OCI-LY7 (cell line): ENCODE measurements around the gene HYI. TPM values are rescaled to one million over a fixed set of nuclear protein-coding genes. Genes with fewer than 3 reads are reported as not detected.

Source experiments
- BruUV-seq: library from RNA; stranded (reverse); fragments of 400-500 nt; replicated peaks from 2 replicates; lab custom pipeline; 2021; lab: Mats Ljungman, UMichigan
- CTCF ChIA-PET: fragments of 300-600 bp; sonication (Branson Sonifier 250); formaldehyde crosslinking; loops from one replicate; lab custom pipeline; 2022; ENCODE audit warnings: antibody characterized with exemption; ENCODE audit not compliant: unreplicated experiment; lab: Charles Lee
- POLR2A ChIA-PET: fragments of 300-600 bp; sonication (Branson Sonifier 250); formaldehyde crosslinking; loops from one replicate; lab custom pipeline; 2022; ENCODE audit warnings: antibody characterized with exemption; lab: Charles Lee
- DNase-seq: peaks from one replicate; pipeline ENCODE4 v3.0.0-alpha.2; 2015; ENCODE audit warnings: low spot score
- H2AFZ ChIP-seq: fragments of 200-600 bp; sonication (generic), shearing (Covaris generic); 2 replicates; pipeline ENCODE4 v1.6.1; 2014; ENCODE audit warnings: mild to moderate bottlenecking, antibody characterized with exemption, low read length, moderate library complexity
- H3K27ac ChIP-seq: fragments of 200-600 bp; sonication (generic); 2 replicates; pipeline ENCODE4 v1.5.1; 2014; ENCODE audit warnings: mixed run types, low read depth, mild to moderate bottlenecking, moderate library complexity, low read length, inconsistent platforms; ENCODE audit not compliant: poor library complexity, severe bottlenecking
- H3K36me3 ChIP-seq: fragments of 200-600 bp; sonication (generic); 2 replicates; pipeline ENCODE4 v1.6.1; 2014; ENCODE audit warnings: mild to moderate bottlenecking, antibody characterized with exemption, low read length, moderate library complexity, mixed read lengths; ENCODE audit not compliant: insufficient read depth
- H3K4me1 ChIP-seq: fragments of 200-600 bp; sonication (generic); 2 replicates; pipeline ENCODE4 v1.5.1; 2014; ENCODE audit warnings: mild to moderate bottlenecking, low read length; ENCODE audit not compliant: insufficient read depth, poor library complexity, severe bottlenecking
- H3K4me2 ChIP-seq: fragments of 200-600 bp; sonication (generic); 2 replicates; pipeline ENCODE4 v1.6.1; 2014; ENCODE audit warnings: mild to moderate bottlenecking, low read length
- H3K4me3 ChIP-seq: fragments of 200-600 bp; sonication (generic); 2 replicates; pipeline ENCODE4 v1.5.1; 2014; ENCODE audit warnings: mild to moderate bottlenecking, low read depth, low read length; ENCODE audit not compliant: poor library complexity, severe bottlenecking
- H3K79me2 ChIP-seq: fragments of 200-600 bp; sonication (generic); 2 replicates; pipeline ENCODE4 v1.6.1; 2016; ENCODE audit warnings: low read depth, mild to moderate bottlenecking, low read length, moderate library complexity, mixed read lengths; ENCODE audit not compliant: insufficient read depth
- H3K9me2 ChIP-seq: fragments of 200-600 bp; sonication (generic); 2 replicates; pipeline ENCODE4 v1.6.1; 2016; ENCODE audit warnings: mild to moderate bottlenecking, low read length, mixed read lengths; ENCODE audit not compliant: insufficient read depth
- H3K9me3 ChIP-seq: fragments of 200-600 bp; sonication (generic); 2 replicates; pipeline ENCODE4 v1.6.1; 2014; ENCODE audit warnings: mild to moderate bottlenecking, mixed run types, low read length, mixed read lengths
- H4K20me1 ChIP-seq: fragments of 200-600 bp; sonication (generic); 2 replicates; pipeline ENCODE4 v1.6.1; 2014; ENCODE audit warnings: mild to moderate bottlenecking, antibody characterized with exemption, low read length, moderate library complexity, mixed read lengths; ENCODE audit not compliant: insufficient read depth
- CTCF ChIP-seq: fragments of 200-600 bp; sonication (generic); conservative IDR thresholded peaks from 2 replicates; pipeline ENCODE4 v1.5.1; 2014; ENCODE audit warnings: mild to moderate bottlenecking, antibody characterized with exemption, low read length, moderate library complexity, mixed read lengths
- EZH2phosphoT487 ChIP-seq: fragments of 200-600 bp; sonication (generic); IDR thresholded peaks from 2 replicates; pipeline ENCODE4 v1.6.1; 2018; ENCODE audit warnings: low read depth, borderline replicate concordance, mild to moderate bottlenecking, mixed run types, antibody characterized with exemption, low read length, moderate library complexity, mixed read lengths
- intact Hi-C: fragments of 100-400 bp; cut with micrococcal nuclease; formaldehyde crosslinking; loops from one replicate; pipeline ENCODE4 v1.10.0; 2022; ENCODE audit not compliant: unreplicated experiment
- total RNA-seq, 2 experiments: library from RNA; depleted of rRNA in 1 of 2; stranded (reverse); fragments of >200 nt in 1 of 2; shearing (Covaris generic) in 1 of 2; gene quantifications; 2 replicates each; pipeline ENCODE4 v1.2.3, GENCODE V29; 2014 to 2022

The HYI gene
- total RNA-seq, 2 experiments from 2014 or later = not detected

DNA sequence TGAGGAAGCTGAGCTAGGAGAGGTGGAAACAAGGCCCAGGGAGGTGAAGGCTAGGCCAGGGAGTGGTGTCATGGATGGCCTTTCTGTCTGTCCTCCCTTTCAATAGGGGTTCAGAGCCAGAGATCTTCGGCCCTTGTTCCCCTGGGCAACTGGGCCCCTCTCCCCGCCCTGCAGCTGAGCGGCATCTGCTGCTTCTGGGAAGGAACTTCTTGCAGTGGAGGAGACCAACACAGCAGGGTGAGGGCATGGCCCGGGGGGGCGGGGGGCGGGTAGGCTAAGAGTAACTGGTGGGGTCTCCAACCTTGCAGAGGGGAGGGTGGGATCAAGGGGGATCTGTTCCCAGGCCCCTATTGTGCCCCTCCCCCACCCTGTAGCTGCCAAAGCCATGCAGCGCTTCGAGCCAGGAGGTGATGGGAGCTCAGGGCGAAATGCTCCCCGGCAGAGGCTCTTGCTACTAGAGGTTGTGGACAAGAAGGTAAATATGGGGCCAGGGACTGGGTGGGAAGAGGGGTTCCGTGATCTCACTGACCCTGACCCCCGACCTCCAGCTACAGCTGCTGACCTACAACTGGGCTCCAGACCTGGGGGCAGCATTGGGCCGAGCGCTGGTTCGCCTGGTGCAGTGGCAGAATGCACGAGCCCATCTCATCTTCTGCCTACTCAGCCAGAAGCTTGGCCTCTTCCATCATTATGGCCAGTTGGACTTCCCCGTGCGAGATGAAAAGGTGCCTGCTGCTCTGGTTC, 11.7 kb downstream of the HYI start:
- Histone ChIP-seq H2AFZ (no peak overlapping the region), H3K9me3 (no peaks in the 10 kb centered on the region), H3K27ac (no peak overlapping the region), H4K20me1 (no peaks in the 10 kb centered on the region), H3K9me2 (no peaks in the 10 kb centered on the region), H3K4me3 (no peak overlapping the region), H3K36me3 (peaks cover 31% of the 10 kb centered on the region; the same call in 1 of the 2 replicates), H3K79me2 (no peaks in the 10 kb centered on the region), H3K4me1 (no peaks in the 10 kb centered on the region), H3K4me2 (no peak overlapping the region)
- DNase-seq = no peak
- ChIA-PET CTCF (no interaction called here), POLR2A (interaction anchor here (0.6 kb wide), 1 partner anchor 23 kb away, joined by 4 read pairs; no protein-coding TSS in a partner anchor)
- TSS peak; percentile 44 for BruUV-seq
- TF ChIP-seq EZH2phosphoT487 (no peak), CTCF (no peak)
- intact Hi-C loops = no loop called here

DNA sequence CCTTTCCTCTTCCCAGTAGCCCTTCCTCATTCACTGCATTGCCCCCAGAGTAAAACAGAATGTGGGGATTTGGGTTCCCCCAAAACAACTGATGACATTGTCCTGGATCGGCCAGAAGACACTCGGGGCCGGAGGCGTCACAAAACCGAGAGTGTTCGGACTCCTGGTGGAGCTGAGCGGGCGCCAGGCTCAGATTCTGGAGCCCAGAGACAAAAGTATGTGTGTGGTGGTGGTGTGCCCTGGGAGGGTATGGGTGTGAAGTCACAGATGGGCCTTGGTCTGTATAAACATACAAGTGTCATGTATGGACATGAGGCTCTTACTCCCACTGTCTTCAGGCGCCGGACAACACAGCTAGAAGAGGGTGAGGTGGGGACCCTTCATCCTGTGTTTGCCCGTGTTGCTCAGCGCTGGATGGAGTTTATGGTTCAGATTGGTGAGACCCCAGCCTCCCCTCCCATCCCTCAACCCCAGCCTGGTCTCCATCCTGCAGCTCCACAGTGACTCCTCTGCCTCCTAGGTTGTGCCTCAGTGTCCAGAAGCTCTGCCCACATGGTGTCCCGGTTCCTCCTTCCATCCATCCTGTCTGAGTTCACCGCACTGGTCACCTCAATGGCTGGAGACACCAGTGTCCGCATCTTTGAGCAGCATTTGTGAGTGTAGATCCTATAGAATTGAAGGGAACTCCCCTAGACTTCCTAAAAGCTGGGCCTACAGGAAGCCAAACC, 12.4 kb downstream of the HYI start:
- intact Hi-C loops = no loop called here
- TF ChIP-seq EZH2phosphoT487 (no peak), CTCF (no peak)
- no peaks in the 10 kb centered on the region for H3K9me3 ChIP-seq
- ChIA-PET POLR2A (interaction anchor here (0.6 kb wide), 1 partner anchor 744 kb away, joined by 4 read pairs; no protein-coding TSS in a partner anchor), CTCF (no interaction called here)
- H4K20me1 ChIP-seq = no peaks in the 10 kb centered on the region
- no peak overlapping the region for H3K4me2 ChIP-seq
- no peak overlapping the region for H3K27ac ChIP-seq
- no peaks in the 10 kb centered on the region for H3K4me1 ChIP-seq
- no peaks in the 10 kb centered on the region for H3K9me2 ChIP-seq
- peaks cover 23% of the 10 kb centered on the region; the same call in 1 of the 2 replicates for H3K36me3 ChIP-seq
- H3K4me3 ChIP-seq = no peak overlapping the region
- DNase-seq = no peak
- no peaks in the 10 kb centered on the region for H3K79me2 ChIP-seq
- H2AFZ ChIP-seq = no peak overlapping the region
- no TSS peak for BruUV-seq
